H9 (cell line): Measurements from ENCODE around the gene P3R3URF. TPM values are rescaled to one million over a fixed set of nuclear protein-coding genes. Genes with fewer than 3 reads are reported as not detected.

Experiments
- DNase-seq: peaks from one replicate; pipeline ENCODE4 v3.0.0-alpha.2; 2017
- H2AFZ ChIP-seq: one replicate; pipeline ENCODE4 v1.6.1; 2013; ENCODE audit warnings: mild to moderate bottlenecking, low read length, control low read depth, moderate library complexity
- H2AK5ac ChIP-seq: 2 replicates; pipeline ENCODE4 v1.6.1; 2013; ENCODE audit warnings: low read length, control low read depth, mixed read lengths; ENCODE audit not compliant: insufficient read length
- H2BK120ac ChIP-seq: one replicate; pipeline ENCODE4 v1.6.1; 2013; ENCODE audit warnings: low read depth, mild to moderate bottlenecking, low read length, control low read depth, inconsistent platforms; ENCODE audit not compliant: poor library complexity, severe bottlenecking
- H2BK12ac ChIP-seq: 2 replicates; pipeline ENCODE4 v1.6.1; 2013; ENCODE audit warnings: low read length, control low read depth, mixed read lengths, low read depth; ENCODE audit not compliant: insufficient read length
- H2BK15ac ChIP-seq: 2 replicates; pipeline ENCODE4 v1.6.1; 2013; ENCODE audit warnings: low read depth, low read length, control low read depth
- H2BK20ac ChIP-seq: one replicate; pipeline ENCODE4 v1.6.1; 2013; ENCODE audit warnings: low read depth, mild to moderate bottlenecking, low read length, control low read depth, inconsistent platforms; ENCODE audit not compliant: poor library complexity, severe bottlenecking
- H2BK5ac ChIP-seq: 2 replicates; pipeline ENCODE4 v1.6.1; 2013; ENCODE audit warnings: low read length, control low read depth, mixed read lengths; ENCODE audit not compliant: insufficient read length
- H3K14ac ChIP-seq: 2 replicates; pipeline ENCODE4 v1.6.1; 2013; ENCODE audit warnings: low read length, control low read depth; ENCODE audit not compliant: insufficient read depth
- H3K18ac ChIP-seq: 2 replicates; pipeline ENCODE4 v1.6.1; 2013; ENCODE audit warnings: low read depth, mild to moderate bottlenecking, mixed read lengths, low read length, control low read depth; ENCODE audit not compliant: insufficient read length
- H3K23ac ChIP-seq: 2 replicates; pipeline ENCODE4 v1.6.1; 2013; ENCODE audit warnings: low read length, control low read depth, mixed read lengths, low read depth; ENCODE audit not compliant: insufficient read length
- H3K23me2 ChIP-seq: 2 replicates; pipeline ENCODE4 v1.6.1; 2013; ENCODE audit warnings: low read depth, mild to moderate bottlenecking, mixed read lengths, low read length, control low read depth; ENCODE audit not compliant: insufficient read length, poor library complexity, severe bottlenecking
- H3K27ac ChIP-seq: 2 replicates; pipeline ENCODE4 v1.5.1; 2013; ENCODE audit warnings: low read length, control low read depth, mixed read lengths, low read depth; ENCODE audit not compliant: insufficient read length
- H3K27me3 ChIP-seq: 2 replicates; pipeline ENCODE4 v1.6.1; 2013; ENCODE audit warnings: low read length, control low read depth, inconsistent platforms; ENCODE audit not compliant: insufficient read depth
- H3K4ac ChIP-seq: 2 replicates; pipeline ENCODE4 v1.6.1; 2013; ENCODE audit warnings: low read depth, mild to moderate bottlenecking, control low read depth, inconsistent platforms, low read length, moderate library complexity
- H3K4me1 ChIP-seq: 2 replicates; pipeline ENCODE4 v1.6.1; 2013; ENCODE audit warnings: low read length, control low read depth, inconsistent platforms; ENCODE audit not compliant: insufficient read depth
- H3K4me2 ChIP-seq: 2 replicates; pipeline ENCODE4 v1.6.1; 2013; ENCODE audit warnings: low read length, control low read depth, mixed read lengths; ENCODE audit not compliant: insufficient read length, insufficient read depth
- H3K56ac ChIP-seq: 2 replicates; pipeline ENCODE4 v1.6.1; 2013; ENCODE audit warnings: low read depth, mild to moderate bottlenecking, mixed read lengths, low read length, control low read depth; ENCODE audit not compliant: insufficient read length
- H3K79me1 ChIP-seq: 2 replicates; pipeline ENCODE4 v1.6.1; 2013; ENCODE audit warnings: low read depth, mild to moderate bottlenecking, moderate library complexity, low read length, control low read depth, inconsistent platforms; ENCODE audit not compliant: insufficient read depth, poor library complexity, severe bottlenecking
- H3K79me2 ChIP-seq: 2 replicates; pipeline ENCODE4 v1.6.1; 2013; ENCODE audit warnings: low read length, control low read depth, inconsistent platforms; ENCODE audit not compliant: insufficient read depth
- H3K9ac ChIP-seq: 2 replicates; pipeline ENCODE4 v1.6.1; 2013; ENCODE audit warnings: low read length, control low read depth, mixed read lengths; ENCODE audit not compliant: insufficient read length; ENCODE audit errors: extremely low read depth
- H3K9me3 ChIP-seq: one replicate; pipeline ENCODE4 v1.6.1; 2013; ENCODE audit warnings: low read depth, low read length, inconsistent platforms; ENCODE audit not compliant: control insufficient read depth
- H3T11ph ChIP-seq: one replicate; pipeline ENCODE4 v1.6.1; 2013; ENCODE audit warnings: mild to moderate bottlenecking, low read length, control low read depth, inconsistent platforms
- H4K20me1 ChIP-seq: one replicate; pipeline ENCODE4 v1.6.1; 2013; ENCODE audit not compliant: control insufficient read depth, insufficient read length, insufficient read depth
- H4K5ac ChIP-seq: 2 replicates; pipeline ENCODE4 v1.6.1; 2013; ENCODE audit warnings: low read depth, mild to moderate bottlenecking, mixed read lengths, low read length, control low read depth; ENCODE audit not compliant: insufficient read length
- H4K8ac ChIP-seq: replicated peaks from 2 replicates; pipeline ENCODE4 v1.6.1; 2013; ENCODE audit warnings: low read length, control low read depth, mixed read lengths, low read depth; ENCODE audit not compliant: insufficient read length
- H4K91ac ChIP-seq: 2 replicates; pipeline ENCODE4 v1.6.1; 2013; ENCODE audit warnings: low read depth, mild to moderate bottlenecking, moderate library complexity, mixed read lengths, low read length, control low read depth; ENCODE audit not compliant: insufficient read length
- H3K27ac Mint-ChIP-seq, 3 experiments: 2 replicates in 2 of 3; 3 replicates in 1 of 3; pipeline ENCODE4 v1.8.0; 2020 to 2021; ENCODE audit warnings: mixed read lengths in 3 of 3, mild to moderate bottlenecking in 1 of 3, moderate library complexity in 1 of 3
- H3K27me3 Mint-ChIP-seq: 2 replicates; pipeline ENCODE4 v1.8.0; 2021; ENCODE audit warnings: low read depth, mild to moderate bottlenecking, moderate library complexity, mixed read lengths
- H3K36me3 Mint-ChIP-seq, 3 experiments: 2 replicates in 2 of 3; 3 replicates in 1 of 3; pipeline ENCODE4 v1.8.0; 2020 to 2021; ENCODE audit warnings: low read depth in 3 of 3, mixed read lengths in 3 of 3; ENCODE audit not compliant: insufficient read depth in 1 of 3
- H3K4me1 Mint-ChIP-seq, 2 experiments: 2 replicates each; pipeline ENCODE4 v1.8.0; 2020; ENCODE audit warnings: mixed read lengths in 2 of 2
- H3K4me3 Mint-ChIP-seq, 2 experiments: 2 replicates in 1 of 2; 3 replicates in 1 of 2; pipeline ENCODE4 v1.8.0; 2020 to 2021; ENCODE audit warnings: mild to moderate bottlenecking in 2 of 2, mixed read lengths in 2 of 2, moderate library complexity in 1 of 2
- H3K9me3 Mint-ChIP-seq, 2 experiments: 2 replicates in 1 of 2; 3 replicates in 1 of 2; pipeline ENCODE4 v1.8.0; 2020; ENCODE audit warnings: mild to moderate bottlenecking in 2 of 2, mixed read lengths in 2 of 2, moderate library complexity in 1 of 2
- WGBS: extraction: QIAGEN DNeasy Blood & Tissue Kit; methylation state at CpG from one replicate; pipeline ENCODE4 v1.1.7; 2013; ENCODE audit warnings: missing lambda C conversion rate, low lambda C conversion rate, mixed read lengths; ENCODE audit not compliant: insufficient read length; ENCODE audit errors: extremely low coverage; 5-methylcytosine and 5-hydroxymethylcytosine counted together
- total RNA-seq: library from RNA; stranded (reverse); gene quantifications from 2 replicates; pipeline ENCODE4 v1.2.1, GENCODE V29; 2021
- TF ChIP-seq, protein P1 (sequence below): fragments of 200-600 bp; sonication (generic); conservative IDR thresholded peaks from 3 replicates; pipeline ENCODE4 v1.8.0; 2021; ENCODE audit warnings: antibody characterized with exemption, mild to moderate bottlenecking

P3R3URF gene
- total RNA-seq, 1 experiment from 2014 or later, result not detected

GRCh38 chr1:46190539-46190938 lies 14.3 kb upstream of the P3R3URF start:
- H3K27ac Mint-ChIP-seq, result no peak overlapping the region
- Histone ChIP-seq H4K8ac (no peak overlapping the region), H2AK5ac (no peak overlapping the region), H3K4me2 (no peak overlapping the region), H3K14ac (no peak overlapping the region; the same call in 1 of the 2 replicates), H3K56ac (no peak overlapping the region), H2BK12ac (no peak overlapping the region), H3K27ac (no peak overlapping the region), H2AFZ (no peak overlapping the region), H4K91ac (no peak overlapping the region), H3K23ac (no peak overlapping the region), H4K20me1 (no peaks in the 10 kb centered on the region), H3K9ac (no peak overlapping the region), H4K5ac (no peak overlapping the region), H3K18ac (no peak overlapping the region), H3K27me3 (no peaks in the 10 kb centered on the region), H2BK15ac (no peak overlapping the region), H3T11ph (no peak overlapping the region), H2BK120ac (no peak overlapping the region), H3K23me2 (no peaks in the 10 kb centered on the region), H2BK5ac (no peak overlapping the region), H3K4me1 (no peaks in the 10 kb centered on the region), H3K79me2 (no peaks in the 10 kb centered on the region), H2BK20ac (no peak overlapping the region), H3K9me3 (no peaks in the 10 kb centered on the region), H3K4ac (no peak overlapping the region), H3K79me1 (no peaks in the 10 kb centered on the region)
- no peaks in the 10 kb centered on the region; the same call in 1 of the 2 replicates for H3K27me3 Mint-ChIP-seq
- TF ChIP-seq, protein P1, sequence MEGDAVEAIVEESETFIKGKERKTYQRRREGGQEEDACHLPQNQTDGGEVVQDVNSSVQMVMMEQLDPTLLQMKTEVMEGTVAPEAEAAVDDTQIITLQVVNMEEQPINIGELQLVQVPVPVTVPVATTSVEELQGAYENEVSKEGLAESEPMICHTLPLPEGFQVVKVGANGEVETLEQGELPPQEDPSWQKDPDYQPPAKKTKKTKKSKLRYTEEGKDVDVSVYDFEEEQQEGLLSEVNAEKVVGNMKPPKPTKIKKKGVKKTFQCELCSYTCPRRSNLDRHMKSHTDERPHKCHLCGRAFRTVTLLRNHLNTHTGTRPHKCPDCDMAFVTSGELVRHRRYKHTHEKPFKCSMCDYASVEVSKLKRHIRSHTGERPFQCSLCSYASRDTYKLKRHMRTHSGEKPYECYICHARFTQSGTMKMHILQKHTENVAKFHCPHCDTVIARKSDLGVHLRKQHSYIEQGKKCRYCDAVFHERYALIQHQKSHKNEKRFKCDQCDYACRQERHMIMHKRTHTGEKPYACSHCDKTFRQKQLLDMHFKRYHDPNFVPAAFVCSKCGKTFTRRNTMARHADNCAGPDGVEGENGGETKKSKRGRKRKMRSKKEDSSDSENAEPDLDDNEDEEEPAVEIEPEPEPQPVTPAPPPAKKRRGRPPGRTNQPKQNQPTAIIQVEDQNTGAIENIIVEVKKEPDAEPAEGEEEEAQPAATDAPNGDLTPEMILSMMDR, result no peak
- no peak overlapping the region for H3K4me3 Mint-ChIP-seq
- H3K9me3 Mint-ChIP-seq, result no peaks in the 10 kb centered on the region
- peaks cover 18 to 57% (median 46%) of the 10 kb centered on the region in 3 experiments for H3K36me3 Mint-ChIP-seq
- H3K4me1 Mint-ChIP-seq, result peaks cover 0 to 6% of the 10 kb centered on the region in 2 experiments; a peak in 1 of 4 replicates
- no CpG with 5 or more reads among the region's 3 CpGs for WGBS
- no peak for DNase-seq
